Measurements from ENCODE around the gene WNT2B.

Gene WNT2B

DNA sequence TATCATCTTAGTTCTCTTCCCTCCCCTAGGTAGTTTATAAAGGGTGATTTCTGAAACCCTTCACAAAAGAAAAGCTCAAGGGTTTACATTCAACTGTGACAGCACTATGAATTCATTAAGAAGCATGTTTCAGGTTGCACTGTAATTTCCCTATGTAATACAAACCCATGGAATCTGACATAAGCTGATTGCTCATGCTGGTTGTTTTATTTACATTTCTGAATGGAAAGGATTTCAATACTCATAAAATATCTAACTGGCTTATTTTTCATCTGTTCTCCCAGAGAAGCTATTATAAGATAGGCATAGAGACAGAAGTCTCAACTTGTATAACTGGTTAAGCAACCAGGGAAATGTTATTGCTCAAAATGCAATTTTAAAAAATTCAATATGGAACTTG lies 20.5 kb downstream of the WNT2B start:
- no peak for DNase-seq

DNA sequence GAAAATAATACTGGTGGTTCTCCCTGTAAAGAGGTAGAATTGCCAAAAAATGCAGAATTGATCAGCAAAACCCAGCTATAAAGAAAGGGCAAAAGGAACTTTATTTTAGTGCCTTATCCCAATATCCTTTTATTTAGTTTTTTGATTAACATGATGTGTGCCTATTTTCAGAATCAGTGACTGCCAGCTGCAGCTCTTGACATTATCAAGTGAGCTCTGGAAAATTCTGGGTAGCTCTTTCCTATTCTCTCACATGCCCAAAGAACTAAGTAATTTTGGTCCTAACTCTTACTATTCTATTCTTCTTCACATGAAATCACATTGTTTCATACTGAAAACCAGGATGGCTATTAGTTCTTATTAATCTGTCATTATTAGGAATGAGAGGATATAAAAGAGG lies 22.1 kb downstream of the WNT2B start:
- DNase-seq, result no peak

DNA sequence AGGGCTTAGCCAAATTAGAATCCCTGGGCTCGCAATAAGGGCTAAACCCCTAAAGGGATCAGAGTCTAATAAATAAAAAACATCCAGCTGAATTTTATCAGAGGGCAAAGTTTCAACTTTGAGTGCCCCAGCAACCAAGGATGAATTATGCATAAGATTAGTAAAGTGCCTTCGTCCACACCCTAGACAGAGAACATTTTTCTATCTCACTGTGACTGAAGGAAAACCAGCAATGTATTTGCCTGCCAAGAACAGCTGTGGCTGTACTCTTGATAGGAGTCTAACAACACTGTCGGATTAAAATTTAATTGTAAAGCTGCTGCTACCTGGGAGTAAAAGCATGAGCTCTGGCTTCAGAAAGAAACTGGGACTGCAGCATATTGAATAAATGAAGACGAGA lies 23.3 kb downstream of the WNT2B start:
- DNase-seq, result no peak

DNA sequence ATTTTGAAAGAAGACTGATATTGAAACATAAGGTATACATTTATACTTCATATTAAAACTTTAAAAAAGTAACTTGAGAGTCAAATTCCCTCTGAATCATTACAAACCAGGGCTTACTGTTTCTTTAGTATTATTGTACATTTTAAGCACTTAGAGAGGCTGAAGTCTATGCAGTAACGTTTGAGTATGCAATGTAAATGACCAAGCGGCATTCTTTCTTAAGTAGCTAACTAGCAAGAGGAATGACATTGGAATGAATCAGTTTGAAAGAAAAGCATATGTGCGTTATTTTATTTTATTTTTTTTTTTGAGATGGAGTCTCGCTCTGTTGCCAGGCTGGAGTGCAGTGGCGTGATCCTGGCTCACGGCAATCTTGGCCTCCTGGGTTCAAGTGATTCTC lies 24.3 kb downstream of the WNT2B start:
- DNase-seq, result no peak

DNA sequence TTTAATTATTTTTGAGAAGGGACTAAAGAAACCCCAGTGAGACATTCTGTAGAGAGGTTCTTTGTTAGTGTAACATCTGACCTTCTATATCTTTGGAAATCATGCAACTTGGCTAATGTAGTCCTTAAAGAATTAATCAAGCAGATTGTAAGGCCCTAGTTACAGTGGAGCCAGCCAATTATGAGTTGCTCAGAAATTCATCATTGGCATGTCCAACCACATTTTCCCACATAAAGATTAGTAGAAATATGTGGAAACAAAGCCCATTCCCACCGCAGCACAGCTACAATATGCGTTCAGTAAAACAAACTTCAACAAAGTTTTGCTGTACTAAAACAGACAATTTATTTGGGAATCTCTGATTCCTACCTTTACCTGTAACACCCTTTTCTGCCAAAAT lies 27.8 kb downstream of the WNT2B start:
- no peak for DNase-seq

DNA sequence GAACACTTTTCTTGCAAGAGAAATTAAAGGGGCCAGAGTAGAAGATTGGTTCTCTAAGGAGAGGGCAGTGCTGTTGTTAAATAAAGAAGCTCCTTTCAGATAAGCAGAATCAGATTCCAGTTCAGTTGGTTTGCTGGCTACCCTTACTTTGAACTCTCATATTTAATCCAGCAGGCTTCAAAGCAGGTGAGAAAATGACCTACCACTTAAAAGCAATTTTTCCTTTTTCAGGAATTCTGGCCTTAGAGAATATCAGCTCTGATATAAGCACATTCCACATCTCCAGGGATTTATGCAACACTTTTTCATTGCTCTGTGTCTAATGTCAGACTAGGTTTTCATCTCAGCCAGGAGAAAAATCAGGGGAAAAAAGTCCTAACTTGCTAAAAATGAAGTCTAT lies 28.7 kb downstream of the WNT2B start:
- no peak for DNase-seq

DNA sequence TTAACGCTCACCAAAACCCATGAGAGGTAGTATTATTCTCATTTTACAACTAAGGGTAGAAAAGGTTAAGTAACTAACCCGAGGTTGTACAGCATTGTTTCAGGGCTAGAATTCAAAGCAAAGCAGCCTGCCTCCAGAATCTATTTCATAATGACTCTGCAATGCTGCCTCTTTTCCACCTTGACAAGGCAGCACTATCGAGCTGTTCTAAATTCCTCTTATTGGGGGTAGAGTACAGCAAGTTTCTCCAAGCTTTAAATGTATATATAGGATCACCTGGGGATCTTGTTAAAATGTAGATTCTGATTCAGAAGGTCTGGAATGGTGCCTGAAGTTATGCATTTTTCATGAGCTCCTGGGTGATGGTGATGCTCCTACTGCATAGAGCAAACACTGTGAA lies 30.1 kb downstream of the WNT2B start:
- DNase-seq, result no peak

DNA sequence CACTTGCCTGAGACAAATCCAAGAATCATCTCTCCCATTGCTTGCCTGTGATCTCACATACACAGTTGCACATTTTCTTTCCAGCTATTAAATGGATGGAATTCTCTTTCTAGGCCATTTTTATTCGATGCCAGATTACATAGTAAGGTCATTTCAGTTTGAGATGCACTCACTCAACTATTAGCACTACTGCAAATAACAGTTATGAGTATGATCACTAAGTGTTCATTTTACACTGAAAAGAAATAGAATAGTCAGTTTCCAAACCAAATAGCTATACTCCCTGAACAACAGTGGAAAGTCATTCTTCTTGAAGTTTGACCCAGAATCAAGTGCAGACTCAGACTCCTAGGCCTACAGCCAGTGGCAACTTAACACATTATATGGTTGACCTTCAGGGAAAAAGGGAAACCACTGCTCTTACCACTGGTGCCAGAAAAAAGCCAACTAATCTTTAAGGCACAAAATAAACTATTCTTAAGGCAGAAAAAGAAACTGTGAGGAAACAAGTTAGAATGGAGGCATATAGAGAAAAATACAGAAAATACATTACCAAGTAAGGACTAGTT lies 31.5 kb downstream of the WNT2B start:
- DNase-seq, result no peak

DNA sequence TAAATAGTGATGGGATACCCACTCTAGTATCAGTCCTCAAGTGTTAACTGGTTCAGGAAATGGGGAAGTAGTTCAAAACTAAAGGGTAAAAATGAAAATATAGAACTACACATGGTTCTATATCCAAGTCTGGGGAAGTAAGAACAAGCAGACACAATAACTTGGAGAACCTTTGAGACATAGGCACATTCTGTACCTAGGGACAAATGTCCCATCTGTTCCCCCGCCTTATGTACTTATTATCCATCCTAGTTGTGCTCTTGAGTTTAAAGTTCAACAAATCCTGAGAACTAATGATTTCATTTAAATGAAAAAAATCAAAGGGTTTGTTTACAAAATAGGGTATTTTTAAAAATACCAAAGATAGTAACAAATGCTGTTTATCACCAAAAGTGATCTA lies 32.5 kb downstream of the WNT2B start:
- no peak for DNase-seq

DNA sequence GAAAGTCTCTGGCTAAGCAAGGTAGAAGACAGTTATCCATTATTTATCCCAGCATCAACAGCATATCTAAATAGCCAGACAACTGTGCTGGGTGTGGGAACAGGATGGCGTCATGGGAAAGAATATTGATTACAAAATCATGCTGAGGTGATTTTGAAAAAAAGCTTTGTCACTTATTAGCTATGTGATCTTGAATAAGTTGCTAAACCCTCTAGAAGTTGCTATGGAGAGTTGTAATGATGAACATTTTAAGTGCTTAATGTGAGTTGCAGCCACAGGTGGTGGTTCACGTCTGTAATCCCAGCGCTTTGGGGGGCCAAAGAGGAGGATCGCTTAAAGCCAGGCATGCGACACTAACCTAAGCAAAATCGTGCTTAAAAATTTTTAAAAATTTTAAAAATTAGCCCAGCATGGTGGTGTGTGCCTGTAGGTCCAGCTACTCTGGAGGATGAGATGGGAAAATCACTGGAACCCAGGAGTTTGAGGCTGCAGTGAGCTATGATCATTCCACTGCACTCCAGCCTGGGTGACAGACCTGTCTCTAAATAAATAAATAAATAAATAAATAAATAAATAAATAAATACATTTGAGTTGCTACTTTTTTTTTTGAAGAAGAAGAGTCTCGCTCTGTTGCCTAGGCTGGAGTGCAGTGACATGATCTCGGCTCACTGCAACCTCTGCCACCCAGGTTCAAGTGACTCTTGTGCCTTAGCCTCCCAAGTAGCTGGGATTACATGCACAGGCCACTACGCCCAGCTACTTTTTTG lies 33.6 kb downstream of the WNT2B start:
- DNase-seq, result no peak

DNA sequence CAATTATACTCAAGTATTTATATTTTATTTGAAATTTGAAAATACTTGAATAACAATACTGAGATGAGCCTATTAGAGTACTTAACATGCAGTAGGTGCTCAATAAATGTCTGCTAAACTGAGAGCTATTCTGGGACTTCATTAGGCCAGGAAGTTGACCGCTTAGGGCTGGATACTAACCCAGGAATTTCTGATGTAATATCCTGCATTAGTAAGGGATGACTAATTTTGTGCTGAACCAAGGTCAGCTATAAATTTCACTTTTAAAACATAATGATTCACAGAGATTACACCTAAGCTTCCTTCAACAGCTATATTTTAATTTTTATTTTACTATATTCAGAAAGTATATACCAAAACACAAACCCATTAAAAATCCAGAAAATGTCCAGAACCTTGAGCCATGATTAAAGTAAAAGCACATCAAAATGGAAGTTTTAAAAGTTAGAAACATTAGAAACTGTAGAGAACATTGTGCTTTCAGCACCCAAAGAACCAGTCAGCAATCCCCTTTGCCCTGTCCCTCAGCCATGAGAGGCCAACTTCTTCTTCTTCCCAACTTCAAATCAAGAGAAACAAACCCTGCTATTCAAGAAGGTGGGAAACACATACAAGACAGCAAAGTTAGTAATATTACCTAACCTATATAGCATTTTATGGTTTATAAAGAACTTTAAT lies 35.4 kb downstream of the WNT2B start:
- DNase-seq, result no peak

DNA sequence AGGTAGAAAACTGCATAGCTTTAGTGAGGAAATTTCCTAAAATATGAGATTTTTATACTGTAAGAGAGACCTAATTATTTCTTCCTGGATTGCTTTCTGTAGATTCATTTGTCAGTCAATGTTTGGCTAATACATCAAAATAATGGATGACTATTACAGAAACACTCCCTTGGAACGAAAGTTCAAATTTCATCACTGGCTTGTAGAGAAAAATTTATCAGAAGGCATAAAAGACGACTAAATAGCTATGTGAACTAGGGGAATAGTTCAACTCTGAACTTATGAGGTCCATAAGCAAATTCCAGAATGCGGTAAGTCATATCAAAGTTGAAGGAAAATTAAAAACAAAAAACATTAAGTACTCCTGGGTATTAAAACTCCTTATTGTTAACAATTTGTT lies 36.0 kb downstream of the WNT2B start:
- DNase-seq, result no peak

DNA sequence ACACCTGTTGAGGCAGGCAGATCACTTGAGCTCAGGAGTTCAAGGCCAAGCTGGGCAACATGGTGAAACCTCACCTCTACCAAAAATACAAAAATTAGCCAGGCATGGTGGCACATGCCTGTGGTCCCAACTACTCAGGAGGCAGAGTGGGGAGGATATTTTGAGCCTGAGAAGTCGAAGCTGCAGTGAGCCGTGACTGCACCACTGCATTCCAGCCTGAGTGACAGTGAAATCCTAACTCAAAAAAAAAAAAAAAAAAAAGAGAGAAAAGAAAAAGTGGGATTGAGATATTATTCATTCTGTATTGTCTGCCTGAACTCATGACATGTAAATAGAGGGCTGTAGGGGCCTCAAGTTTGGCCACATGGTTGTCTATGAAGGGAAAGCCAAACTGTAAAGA lies 37.3 kb downstream of the WNT2B start:
- DNase-seq, result no peak

DNA sequence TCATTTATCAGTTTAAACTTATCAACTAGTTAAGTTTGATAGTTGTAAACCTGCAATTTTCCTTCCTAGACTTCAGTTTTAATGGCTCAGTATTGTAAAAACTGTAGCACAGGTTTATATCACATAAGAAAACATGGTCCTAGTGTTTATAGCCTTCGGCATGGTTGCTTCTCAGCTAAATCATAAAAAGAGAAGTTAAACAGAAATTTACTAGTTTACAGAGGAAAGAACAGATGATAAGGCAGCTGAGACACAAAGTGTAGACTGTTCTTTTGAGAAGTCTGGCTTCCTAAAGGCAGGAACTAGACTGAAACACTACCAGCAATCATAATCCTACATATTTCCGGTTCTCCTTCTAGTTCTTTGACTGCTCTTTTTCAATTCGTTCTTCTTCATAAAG lies 39.8 kb downstream of the WNT2B start:
- DNase-seq, result no peak

DNA sequence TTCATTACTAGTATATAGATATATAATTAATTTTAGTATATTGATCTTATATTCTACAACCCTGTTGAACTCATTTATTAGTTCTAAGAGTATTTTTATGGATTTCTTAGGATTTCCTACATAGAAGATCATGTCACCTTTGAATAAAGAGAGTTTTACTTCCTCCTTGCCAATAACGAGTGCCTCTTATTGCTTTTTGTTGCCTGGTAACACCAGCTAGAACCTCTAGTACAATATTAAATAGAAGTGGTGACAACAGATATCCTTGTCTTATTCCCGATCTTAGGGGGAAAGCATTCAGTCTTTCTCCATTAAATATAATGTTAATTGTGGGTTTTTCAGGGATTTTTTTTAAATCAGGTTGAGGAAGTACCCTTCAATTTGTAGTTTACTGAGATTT lies 40.8 kb downstream of the WNT2B start:
- no peak for DNase-seq

DNA sequence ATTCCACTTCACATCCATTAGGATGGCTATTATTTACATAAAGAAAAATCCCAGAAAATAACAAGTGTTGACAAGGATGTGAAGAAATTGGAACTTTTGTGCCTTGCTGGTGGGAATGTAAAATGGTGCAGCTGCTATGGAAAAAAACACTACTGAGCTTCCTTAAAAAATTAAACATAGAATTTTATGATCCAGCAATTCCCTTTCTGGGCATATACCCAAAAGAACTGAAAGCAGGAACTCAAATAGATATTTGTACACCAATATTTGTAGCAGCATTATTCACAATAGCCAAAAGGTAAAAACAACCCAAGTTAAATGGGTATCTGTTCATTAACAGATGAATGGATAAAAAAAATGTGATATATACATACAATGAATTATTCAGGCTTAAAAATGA lies 45.6 kb downstream of the WNT2B start:
- DNase-seq, result no peak

DNA sequence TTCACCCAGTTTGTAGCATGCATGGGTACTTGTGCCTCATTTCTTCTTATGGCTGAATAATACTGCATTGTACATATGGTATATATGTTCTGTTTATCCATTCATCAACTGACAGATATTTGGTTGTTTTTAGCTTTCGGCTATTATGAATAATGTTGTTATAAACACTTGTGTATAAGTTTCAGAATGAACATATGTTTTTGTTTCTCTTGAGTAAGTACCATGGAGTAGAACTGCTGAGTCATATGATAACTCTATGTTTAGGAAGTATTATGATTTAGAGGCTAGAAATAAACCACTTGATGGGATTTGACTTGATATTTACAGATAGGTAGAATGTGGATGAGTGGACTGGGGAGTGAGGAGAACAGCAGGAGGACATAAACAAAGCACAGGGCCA lies 48.6 kb downstream of the WNT2B start:
- DNase-seq, result no peak

DNA sequence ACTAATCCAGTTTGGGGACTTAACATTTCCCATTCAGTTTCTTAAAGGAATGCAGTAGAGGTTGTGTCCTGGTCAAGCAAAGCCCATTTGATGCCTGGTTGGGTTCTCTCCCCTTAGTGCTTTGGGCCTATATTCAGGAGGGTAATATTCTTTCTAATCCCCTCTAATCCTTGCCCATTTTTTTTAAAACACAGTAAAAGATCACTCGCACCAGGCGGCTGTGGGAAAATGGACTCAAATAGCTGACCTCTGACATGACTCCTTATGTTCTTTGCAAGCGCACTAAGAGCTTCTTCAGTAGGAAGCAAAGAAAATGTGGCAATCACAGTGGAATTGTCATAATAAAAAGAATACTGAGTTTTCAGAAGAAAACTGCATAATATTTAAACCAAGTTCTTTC lies 49.9 kb downstream of the WNT2B start:
- DNase-seq, result no peak

DNA sequence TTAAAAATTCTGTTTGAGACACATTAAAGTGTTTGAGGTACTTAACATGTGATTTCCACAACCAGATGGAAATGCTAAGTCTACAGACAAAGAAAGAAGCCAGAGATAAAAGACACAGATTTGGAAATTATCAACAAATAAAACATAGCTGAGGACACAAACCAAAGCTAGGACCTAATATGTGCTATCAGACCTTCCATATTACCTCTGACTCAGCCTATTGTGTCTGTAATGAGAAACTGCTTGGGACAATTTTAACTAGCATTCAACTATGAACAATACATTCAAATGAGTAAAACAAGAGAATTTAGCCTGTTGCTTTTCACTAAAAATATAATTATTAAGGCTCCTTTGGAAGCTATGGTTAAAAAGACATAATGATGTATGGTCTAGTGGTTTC lies 54.6 kb downstream of the WNT2B start:
- DNase-seq, result no peak

DNA sequence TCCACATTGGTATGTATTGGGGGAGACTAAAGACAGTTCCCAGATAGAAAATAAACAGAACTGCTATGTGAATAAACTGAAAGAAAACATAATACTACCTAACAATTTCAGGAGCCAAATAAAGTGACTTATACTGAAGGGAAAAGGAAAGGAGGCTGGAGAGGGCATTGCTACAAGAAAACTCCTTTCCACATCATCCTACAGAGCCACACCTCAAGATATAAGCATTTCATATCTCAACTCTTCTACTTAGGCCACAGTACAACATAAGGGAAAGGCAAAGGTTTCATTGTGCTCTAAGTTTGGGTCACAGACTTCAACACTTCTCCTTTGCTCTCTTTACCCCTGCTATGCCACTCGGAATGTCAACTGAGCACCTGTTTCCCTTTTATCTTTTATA lies 55.3 kb downstream of the WNT2B start:
- DNase-seq, result no peak

DNA sequence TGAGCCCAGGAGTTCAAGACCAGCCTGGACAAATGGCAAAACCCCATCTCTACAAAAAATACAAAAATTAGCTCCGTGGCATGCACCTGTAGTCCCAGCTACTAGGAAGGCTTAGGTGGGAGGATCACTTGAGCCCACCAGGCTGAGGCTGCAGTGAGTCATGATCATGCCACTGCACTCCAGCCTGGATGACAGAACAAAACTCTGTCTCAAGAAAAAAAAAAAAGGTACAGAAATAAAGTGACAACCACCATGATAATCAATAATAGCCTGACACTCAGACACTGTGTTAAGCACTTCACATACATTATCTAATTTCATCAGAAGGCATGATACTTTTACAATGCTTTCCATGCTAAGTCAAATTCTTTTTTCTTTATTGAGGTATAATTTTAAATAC lies 57.0 kb downstream of the WNT2B start:
- no peak for DNase-seq

DNA sequence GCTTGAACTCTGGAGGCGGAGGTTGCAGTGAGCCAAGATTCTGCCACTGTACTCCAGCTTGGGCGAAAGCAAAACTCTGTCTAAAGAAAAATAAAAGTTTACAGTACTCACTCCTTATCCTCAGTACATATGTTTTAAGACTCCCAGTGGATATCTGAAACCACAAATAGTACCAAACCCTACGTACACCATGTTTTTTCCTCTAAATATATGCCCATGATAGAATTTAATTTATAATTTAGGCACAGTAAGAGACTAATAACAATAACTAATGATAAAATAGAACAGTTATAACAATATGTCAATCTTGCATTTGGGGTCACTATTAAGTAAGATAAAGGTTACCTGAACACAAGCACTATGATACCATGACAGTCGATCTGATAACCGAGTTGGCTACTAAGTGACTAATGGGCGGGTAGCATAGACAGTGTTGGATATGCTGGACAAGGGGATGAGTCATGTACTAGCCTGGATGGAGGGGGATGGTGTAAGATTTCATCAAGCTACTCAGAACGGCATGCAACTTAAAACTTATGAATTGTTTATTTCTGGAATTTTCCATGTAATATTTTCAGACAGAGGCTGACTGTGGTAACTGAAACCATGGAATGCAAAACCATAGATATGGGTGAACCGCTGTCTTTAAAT lies 66.5 kb downstream of the WNT2B start:
- DNase-seq, result no peak

DNA sequence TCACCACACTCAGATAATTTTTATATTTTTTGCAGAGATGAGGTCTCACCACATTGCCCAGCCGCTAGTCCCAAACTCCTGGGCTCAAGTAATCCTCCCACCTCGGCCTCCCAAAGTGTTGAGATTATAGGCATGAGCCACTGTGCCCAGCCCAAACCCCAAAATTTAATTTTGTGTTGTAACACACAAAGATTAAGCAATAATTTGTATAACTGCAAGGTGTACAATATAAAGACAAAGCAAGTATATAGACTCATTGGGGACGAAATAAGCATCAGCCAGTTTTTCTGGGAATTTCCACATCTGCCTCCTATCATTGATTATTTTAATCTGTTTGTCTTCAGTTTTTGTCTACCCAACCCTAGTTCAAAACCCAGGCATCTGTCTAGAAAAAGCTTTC lies 67.5 kb downstream of the WNT2B start:
- no peak for DNase-seq
